Vagina (tissue), 2 donors: ENCODE results near the gene PARPBP. TPM values are rescaled to one million over a fixed set of nuclear protein-coding genes. Genes with fewer than 3 reads are reported as not detected.
A peak's percentile ranks its signal among the peaks of the same experiment; 100 is the strongest.
"Not testable (repeated sequence)": the region's sequence is repeated elsewhere in the genome, so short reads cannot be mapped to it uniquely, and the experiment has no call there.

Source experiments
- DNase-seq, 2 donors: peaks; one replicate each; pipeline ENCODE4 v3.0.0-alpha.2; 2017; ENCODE audit errors: extremely low spot score in 2 of 2
- H3K27ac ChIP-seq: fragments of 200-600 bp; sonication (generic); one replicate; pipeline ENCODE4 v1.5.1; 2019
- H3K27me3 ChIP-seq: fragments of 200-600 bp; sonication (generic); one replicate; pipeline ENCODE4 v1.5.1; 2019
- H3K36me3 ChIP-seq, 2 donors: fragments of 200-600 bp; sonication (generic); one replicate each; pipeline ENCODE4 v1.5.1; 2017 to 2019
- H3K4me1 ChIP-seq: fragments of 200-600 bp; sonication (generic); one replicate; pipeline ENCODE4 v1.5.1; 2019
- H3K4me3 ChIP-seq, 2 donors: fragments of 200-600 bp; sonication (generic); 1 replicate in 1 of 2; 2 replicates in 1 of 2; pipeline ENCODE4 v1.5.1; 2016 to 2019
- H3K9me3 ChIP-seq: fragments of 200-600 bp; sonication (generic); one replicate; pipeline ENCODE4 v1.5.1; 2019
- CTCF ChIP-seq, 3 experiments: fragments of 450-650 bp in 2 of 3; fragments of 200-600 bp in 1 of 3; sonication (generic) in 1 of 3; IDR thresholded peaks; one replicate each; pipeline ENCODE4 v1.5.1; 2017 to 2019; ENCODE audit warnings: antibody characterized with exemption in 3 of 3, mild to moderate bottlenecking in 2 of 3, moderate library complexity in 2 of 3
- POLR2A ChIP-seq, 2 donors: fragments of 450-650 bp; IDR thresholded peaks; one replicate each; pipeline ENCODE4 v1.6.1; 2017; ENCODE audit warnings: antibody characterized with exemption in 2 of 2, mild to moderate bottlenecking in 2 of 2, moderate library complexity in 2 of 2
- POLR2AphosphoS5 ChIP-seq, 2 donors: sonication (generic); formaldehyde crosslinking; IDR thresholded peaks; one replicate each; pipeline ENCODE4 v1.9.0; 2017; ENCODE audit warnings: antibody characterized with exemption in 2 of 2, mild to moderate bottlenecking in 2 of 2, low read depth in 1 of 2; ENCODE audit not compliant: insufficient read depth in 1 of 2
- intact Hi-C: fragments of 100-400 bp; cut with DNase I; formaldehyde crosslinking; loops from one replicate; pipeline ENCODE4 v1.15.1; 2023
- total RNA-seq: library from RNA; depleted of rRNA; stranded (reverse); fragments of >200 nt; gene quantifications from one replicate; pipeline ENCODE4 v1.2.3, GENCODE V29; 2016

The PARPBP gene
- 3.7 TPM for total RNA-seq

- Histone ChIP-seq H3K27ac (peak within 1 kb of the TSS; percentile 89), H3K4me1 (peaks cover 20% of the 10 kb centered on the region), H3K9me3 (no peaks in the 10 kb centered on the region), H3K27me3 (no peaks in the 10 kb centered on the region), H3K36me3 (peaks cover 0 to 13% of the 10 kb centered on the region in 2 donors), H3K4me3 (peak within 1 kb of the TSS; percentile 73 to 84)
- no peak for DNase-seq
- TF ChIP-seq POLR2A (IDR thresholded peaks at IDR 0.05) (no peak), POLR2AphosphoS5 (IDR thresholded peaks at IDR 0.05; ENCODE audit: insufficient read depth in 1 of 2, low read depth in 1 of 2) (peak; percentile 87 to 92)
- intact Hi-C loops: no loop called here
Measured at GRCh38 chr12:102119674-102120563, at the start of gene PARPBP, which contains the start of gene NUP37. PARPBP (plus strand) TSS chr12:102120183; CDS start chr12:102123889, 3,706 bp downstream. NUP37 (minus strand) TSS chr12:102120114; CDS start chr12:102118518, 1,596 bp downstream.

GRCh38 chr12:102072092-102072491, 47.9 kb upstream of the PARPBP start:
- H3K27me3 ChIP-seq, H3K9me3 ChIP-seq, DNase-seq, H3K36me3 ChIP-seq, H3K4me3 ChIP-seq, intact Hi-C loops, H3K27ac ChIP-seq: not testable (repeated sequence)
- peaks cover 13% of the 10 kb centered on the region for H3K4me1 ChIP-seq

GRCh38 chr12:102080842-102081241, 39.1 kb upstream of the PARPBP start:
- TF ChIP-seq CTCF (IDR thresholded peaks at IDR 0.05): no peak
- TF ChIP-seq POLR2A (IDR thresholded peaks at IDR 0.05): no peak
- TF ChIP-seq POLR2AphosphoS5 (IDR thresholded peaks at IDR 0.05; ENCODE audit: insufficient read depth in 1 of 2, low read depth in 1 of 2): no peak
- intact Hi-C loops: no loop called here
- no peak overlapping the region for H3K27ac ChIP-seq
- H3K4me1 ChIP-seq: no peaks in the 10 kb centered on the region
- no peak for DNase-seq
- no peak overlapping the region for H3K4me3 ChIP-seq
- peaks cover 0 to 4% of the 10 kb centered on the region in 2 donors for H3K36me3 ChIP-seq
- H3K9me3 ChIP-seq: no peaks in the 10 kb centered on the region
- H3K27me3 ChIP-seq: no peaks in the 10 kb centered on the region

- H3K27me3 ChIP-seq, intact Hi-C loops, H3K4me3 ChIP-seq, H3K27ac ChIP-seq, H3K9me3 ChIP-seq, DNase-seq, H3K36me3 ChIP-seq, H3K4me1 ChIP-seq: not testable (repeated sequence)
Measured at GRCh38 chr12:102089228-102089835, 30.7 kb upstream of the PARPBP start.

GRCh38 chr12:102093319-102093718, 26.7 kb upstream of the PARPBP start:
- Histone ChIP-seq H3K27ac (no peak overlapping the region), H3K27me3 (no peaks in the 10 kb centered on the region), H3K36me3 (no peaks in the 10 kb centered on the region), H3K4me1 (no peaks in the 10 kb centered on the region), H3K4me3 (no peak overlapping the region), H3K9me3 (no peaks in the 10 kb centered on the region)
- no peak for TF ChIP-seq POLR2A (IDR thresholded peaks at IDR 0.05)
- intact Hi-C loops: no loop called here
- DNase-seq: no peak

- no peaks in the 10 kb centered on the region for H3K36me3 ChIP-seq
- no peak for DNase-seq
- intact Hi-C loops: no loop called here
- H3K4me1 ChIP-seq: no peaks in the 10 kb centered on the region
- H3K27ac ChIP-seq: no peak overlapping the region
- no peaks in the 10 kb centered on the region for H3K9me3 ChIP-seq
- H3K4me3 ChIP-seq: no peak overlapping the region
- TF ChIP-seq POLR2AphosphoS5 (IDR thresholded peaks at IDR 0.05; ENCODE audit: insufficient read depth in 1 of 2, low read depth in 1 of 2): no peak
- no peak for TF ChIP-seq CTCF (IDR thresholded peaks at IDR 0.05)
- TF ChIP-seq POLR2A (IDR thresholded peaks at IDR 0.05): no peak
- no peaks in the 10 kb centered on the region for H3K27me3 ChIP-seq
Measured at GRCh38 chr12:102095677-102096263, 24.2 kb upstream of the PARPBP start.
